Type B pancreatic cell (in vitro differentiated cells): ENCODE results near the gene SHCBP1L. TPM values are rescaled to one million over a fixed set of nuclear protein-coding genes. Genes with fewer than 3 reads are reported as not detected.

Experiments used
- DNase-seq: peaks from one replicate; pipeline ENCODE4 v3.0.0; 2021; ENCODE audit warnings: mixed read lengths; ENCODE audit not compliant: unreplicated experiment; ENCODE audit errors: extremely low spot score
- H3K27ac Mint-ChIP-seq: 2 replicates; pipeline ENCODE4 v1.8.0; 2021; ENCODE audit warnings: mild to moderate bottlenecking, mixed read lengths
- H3K27me3 Mint-ChIP-seq: 2 replicates; pipeline ENCODE4 v1.8.0; 2021; ENCODE audit warnings: mixed read lengths
- H3K36me3 Mint-ChIP-seq: 2 replicates; pipeline ENCODE4 v1.8.0; 2021; ENCODE audit warnings: mixed read lengths
- H3K4me1 Mint-ChIP-seq: one replicate; pipeline ENCODE4 v1.8.0; 2021; ENCODE audit warnings: mixed read lengths; ENCODE audit not compliant: unreplicated experiment
- H3K4me3 Mint-ChIP-seq: 2 replicates; pipeline ENCODE4 v1.8.0; 2021; ENCODE audit warnings: mild to moderate bottlenecking, mixed read lengths
- H3K9me3 Mint-ChIP-seq: 2 replicates; pipeline ENCODE4 v1.8.0; 2021; ENCODE audit warnings: mixed read lengths
- total RNA-seq: library from RNA; stranded (reverse); gene quantifications from 2 replicates; pipeline ENCODE4 v1.2.1, GENCODE V29; 2021; ENCODE audit warnings: low replicate concordance
- TF ChIP-seq, protein P1 (sequence below): fragments of 200-600 bp; sonication (generic); conservative IDR thresholded peaks from 2 replicates; pipeline ENCODE4 v1.5.0; 2021; ENCODE audit warnings: antibody characterized with exemption, mild to moderate bottlenecking

Gene SHCBP1L
- total RNA-seq, 1 donor from 2014 or later: not detected

DNA sequence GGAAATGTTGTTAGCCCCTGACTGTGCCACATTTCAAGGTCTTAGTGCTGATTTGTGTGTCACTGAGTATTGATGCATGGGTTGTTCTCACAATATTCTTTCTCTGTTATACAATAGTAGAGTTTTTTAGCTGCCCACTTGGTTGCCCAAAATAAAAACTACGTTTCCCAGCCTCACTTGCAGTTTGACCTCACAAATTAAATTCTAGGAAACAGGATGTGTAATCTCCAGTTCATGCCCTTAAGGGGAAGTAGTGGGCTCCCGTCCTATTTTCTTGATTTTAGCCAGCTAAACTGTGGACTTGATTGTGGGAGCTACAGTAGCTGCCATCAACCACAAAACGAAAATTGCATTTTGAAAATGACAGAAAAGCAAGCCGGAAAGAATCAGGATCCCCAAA, 42.9 kb upstream of the SHCBP1L start:
- no peak for DNase-seq
- Mint-ChIP-seq H3K27ac (no peak overlapping the region), H3K9me3 (no peaks in the 10 kb centered on the region), H3K4me3 (no peak overlapping the region), H3K27me3 (no peaks in the 10 kb centered on the region), H3K4me1 (no peaks in the 10 kb centered on the region), H3K36me3 (no peaks in the 10 kb centered on the region)
- TF ChIP-seq, protein P1, sequence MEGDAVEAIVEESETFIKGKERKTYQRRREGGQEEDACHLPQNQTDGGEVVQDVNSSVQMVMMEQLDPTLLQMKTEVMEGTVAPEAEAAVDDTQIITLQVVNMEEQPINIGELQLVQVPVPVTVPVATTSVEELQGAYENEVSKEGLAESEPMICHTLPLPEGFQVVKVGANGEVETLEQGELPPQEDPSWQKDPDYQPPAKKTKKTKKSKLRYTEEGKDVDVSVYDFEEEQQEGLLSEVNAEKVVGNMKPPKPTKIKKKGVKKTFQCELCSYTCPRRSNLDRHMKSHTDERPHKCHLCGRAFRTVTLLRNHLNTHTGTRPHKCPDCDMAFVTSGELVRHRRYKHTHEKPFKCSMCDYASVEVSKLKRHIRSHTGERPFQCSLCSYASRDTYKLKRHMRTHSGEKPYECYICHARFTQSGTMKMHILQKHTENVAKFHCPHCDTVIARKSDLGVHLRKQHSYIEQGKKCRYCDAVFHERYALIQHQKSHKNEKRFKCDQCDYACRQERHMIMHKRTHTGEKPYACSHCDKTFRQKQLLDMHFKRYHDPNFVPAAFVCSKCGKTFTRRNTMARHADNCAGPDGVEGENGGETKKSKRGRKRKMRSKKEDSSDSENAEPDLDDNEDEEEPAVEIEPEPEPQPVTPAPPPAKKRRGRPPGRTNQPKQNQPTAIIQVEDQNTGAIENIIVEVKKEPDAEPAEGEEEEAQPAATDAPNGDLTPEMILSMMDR: no peak

- Mint-ChIP-seq H3K9me3 (no peaks in the 10 kb centered on the region), H3K4me3 (no peak overlapping the region), H3K27me3 (no peaks in the 10 kb centered on the region), H3K4me1 (peaks cover 5% of the 10 kb centered on the region), H3K36me3 (no peaks in the 10 kb centered on the region), H3K27ac (no peak overlapping the region)
- TF ChIP-seq, protein P1: no peak
- DNase-seq: no peak
Observed at GRCh38 chr1:182993746-182994145, 40.8 kb upstream of the SHCBP1L start.

DNA sequence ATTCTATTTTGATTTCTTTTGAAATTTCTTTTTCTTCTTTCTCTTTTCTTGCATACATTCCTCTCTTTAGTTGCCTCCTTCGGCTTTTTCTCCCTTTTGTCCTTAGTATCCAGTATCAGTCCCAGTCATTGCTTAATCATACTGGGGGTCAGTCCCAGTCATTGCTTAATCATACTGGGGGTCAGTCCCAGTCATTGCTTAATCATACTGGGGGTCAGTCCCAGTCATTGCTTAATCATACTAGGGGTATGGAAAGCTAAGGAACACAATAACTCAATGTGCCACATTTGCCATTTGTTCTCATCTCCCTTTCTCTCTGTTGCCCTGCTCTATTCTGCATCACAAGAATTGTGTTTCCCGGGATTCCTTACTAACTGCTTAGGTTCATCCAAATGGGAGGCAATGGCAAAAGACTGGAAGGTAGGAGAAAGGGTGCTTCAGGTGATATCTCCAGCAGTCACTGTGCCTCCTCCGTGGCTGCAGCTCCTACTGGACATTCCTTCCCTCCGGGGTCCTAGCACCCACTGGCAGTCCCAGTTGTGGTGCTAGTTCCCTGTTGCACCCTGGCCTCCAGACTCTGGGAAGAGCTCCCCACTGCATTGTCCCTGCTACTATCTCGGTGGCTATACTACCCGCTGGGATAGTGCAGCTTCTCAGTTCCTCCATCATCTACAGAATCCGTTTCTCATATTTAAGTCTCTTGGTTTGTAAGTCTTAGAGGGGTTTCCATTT, 37.6 kb upstream of the SHCBP1L start:
- Mint-ChIP-seq H3K9me3 (no peaks in the 10 kb centered on the region), H3K27me3 (no peaks in the 10 kb centered on the region), H3K27ac (no peak overlapping the region), H3K36me3 (no peaks in the 10 kb centered on the region), H3K4me1 (peaks cover 5% of the 10 kb centered on the region), H3K4me3 (no peak overlapping the region)
- TF ChIP-seq, protein P1: no peak
- DNase-seq: no peak

- no peak for DNase-seq
- H3K27me3 Mint-ChIP-seq: no peaks in the 10 kb centered on the region
- peaks cover 5% of the 10 kb centered on the region for H3K4me1 Mint-ChIP-seq
- no peaks in the 10 kb centered on the region for H3K36me3 Mint-ChIP-seq
- TF ChIP-seq, protein P1: no peak
- no peak overlapping the region for H3K27ac Mint-ChIP-seq
- H3K9me3 Mint-ChIP-seq: no peaks in the 10 kb centered on the region
- no peak overlapping the region for H3K4me3 Mint-ChIP-seq
Observed at GRCh38 chr1:182985876-182986275, 32.9 kb upstream of the SHCBP1L start.

GRCh38 chr1:182984621-182985020, 31.7 kb upstream of the SHCBP1L start:
- Mint-ChIP-seq H3K4me3 (no peak overlapping the region), H3K9me3 (no peaks in the 10 kb centered on the region), H3K27me3 (no peaks in the 10 kb centered on the region), H3K36me3 (no peaks in the 10 kb centered on the region), H3K4me1 (no peaks in the 10 kb centered on the region), H3K27ac (no peak overlapping the region)
- no peak for DNase-seq
- TF ChIP-seq, protein P1: no peak

GRCh38 chr1:182984138-182984537, 31.2 kb upstream of the SHCBP1L start:
- Mint-ChIP-seq H3K27me3 (no peaks in the 10 kb centered on the region), H3K27ac (no peak overlapping the region), H3K4me1 (no peaks in the 10 kb centered on the region), H3K4me3 (no peak overlapping the region), H3K36me3 (no peaks in the 10 kb centered on the region), H3K9me3 (no peaks in the 10 kb centered on the region)
- no peak for DNase-seq
- TF ChIP-seq, protein P1: no peak
